ENCODE results near the gene GTF2A2. TPM values are rescaled to one million over a fixed set of nuclear protein-coding genes. Genes with fewer than 3 reads are reported as not detected.

Gene GTF2A2
- total RNA-seq, 1 donor from 2014 or later: 19.0 TPM

DNA sequence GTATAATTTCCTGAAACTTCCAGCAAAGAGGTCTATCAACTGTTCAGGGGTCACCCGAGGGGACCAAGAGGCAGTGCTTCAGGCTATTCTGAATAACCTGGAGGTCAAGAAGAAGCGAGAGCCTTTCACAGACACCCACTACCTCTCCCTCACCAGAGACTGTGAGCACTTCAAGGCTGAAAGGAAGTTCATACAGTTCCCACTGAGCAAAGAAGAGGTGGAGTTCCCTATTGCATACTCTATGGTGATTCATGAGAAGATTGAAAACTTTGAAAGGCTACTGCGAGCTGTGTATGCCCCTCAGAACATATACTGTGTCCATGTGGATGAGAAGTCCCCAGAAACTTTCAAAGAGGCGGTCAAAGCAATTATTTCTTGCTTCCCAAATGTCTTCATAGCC is 38.9 kb downstream of the GTF2A2 start:
- Histone ChIP-seq H3K27me3 (ENCODE audit: control insufficient read depth, insufficient read depth, low read length) (no peaks in the 10 kb centered on the region), H3K4me3 (ENCODE audit: low read depth, low read length) (no peak overlapping the region), H3K36me3 (ENCODE audit: control insufficient read depth, insufficient read depth, low read length) (no peaks in the 10 kb centered on the region)
- DNase-seq (ENCODE audit: low read depth): no peak
- FAIRE-seq: peak; percentile 62
- TF ChIP-seq, protein P1, sequence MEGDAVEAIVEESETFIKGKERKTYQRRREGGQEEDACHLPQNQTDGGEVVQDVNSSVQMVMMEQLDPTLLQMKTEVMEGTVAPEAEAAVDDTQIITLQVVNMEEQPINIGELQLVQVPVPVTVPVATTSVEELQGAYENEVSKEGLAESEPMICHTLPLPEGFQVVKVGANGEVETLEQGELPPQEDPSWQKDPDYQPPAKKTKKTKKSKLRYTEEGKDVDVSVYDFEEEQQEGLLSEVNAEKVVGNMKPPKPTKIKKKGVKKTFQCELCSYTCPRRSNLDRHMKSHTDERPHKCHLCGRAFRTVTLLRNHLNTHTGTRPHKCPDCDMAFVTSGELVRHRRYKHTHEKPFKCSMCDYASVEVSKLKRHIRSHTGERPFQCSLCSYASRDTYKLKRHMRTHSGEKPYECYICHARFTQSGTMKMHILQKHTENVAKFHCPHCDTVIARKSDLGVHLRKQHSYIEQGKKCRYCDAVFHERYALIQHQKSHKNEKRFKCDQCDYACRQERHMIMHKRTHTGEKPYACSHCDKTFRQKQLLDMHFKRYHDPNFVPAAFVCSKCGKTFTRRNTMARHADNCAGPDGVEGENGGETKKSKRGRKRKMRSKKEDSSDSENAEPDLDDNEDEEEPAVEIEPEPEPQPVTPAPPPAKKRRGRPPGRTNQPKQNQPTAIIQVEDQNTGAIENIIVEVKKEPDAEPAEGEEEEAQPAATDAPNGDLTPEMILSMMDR (IDR thresholded peaks at IDR 0.05; ENCODE audit: insufficient read depth, low read length, severe bottlenecking): no peak

DNA sequence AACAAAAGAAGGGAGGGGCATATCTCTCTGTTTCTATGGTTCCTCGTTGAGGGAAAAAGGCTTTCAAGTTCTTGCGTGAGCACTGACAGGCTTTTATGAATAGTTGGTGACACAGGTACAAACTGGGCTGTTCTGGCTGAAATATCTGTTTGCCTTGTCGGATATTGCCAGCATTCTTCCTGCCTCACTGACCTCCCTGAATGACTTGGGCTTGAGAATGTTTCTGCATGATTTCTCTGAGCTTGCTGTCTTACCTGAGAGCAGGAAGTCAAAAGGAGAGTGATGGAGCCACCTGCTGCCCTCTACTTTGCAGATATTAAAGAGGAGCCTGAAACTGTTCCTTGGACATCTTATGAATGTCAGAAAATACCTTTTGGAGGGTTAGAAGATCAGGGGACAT is 40.9 kb downstream of the GTF2A2 start:
- Histone ChIP-seq H3K4me3 (ENCODE audit: low read depth, low read length) (peak overlapping the region; percentile 11), H3K27me3 (ENCODE audit: control insufficient read depth, insufficient read depth, low read length) (no peaks in the 10 kb centered on the region), H3K36me3 (ENCODE audit: control insufficient read depth, insufficient read depth, low read length) (no peaks in the 10 kb centered on the region)
- TF ChIP-seq, protein P1 (IDR thresholded peaks at IDR 0.05; ENCODE audit: insufficient read depth, low read length, severe bottlenecking): peak; percentile 12
- FAIRE-seq: peak; percentile 7
- DNase-seq (ENCODE audit: low read depth): peak; percentile 25

DNA sequence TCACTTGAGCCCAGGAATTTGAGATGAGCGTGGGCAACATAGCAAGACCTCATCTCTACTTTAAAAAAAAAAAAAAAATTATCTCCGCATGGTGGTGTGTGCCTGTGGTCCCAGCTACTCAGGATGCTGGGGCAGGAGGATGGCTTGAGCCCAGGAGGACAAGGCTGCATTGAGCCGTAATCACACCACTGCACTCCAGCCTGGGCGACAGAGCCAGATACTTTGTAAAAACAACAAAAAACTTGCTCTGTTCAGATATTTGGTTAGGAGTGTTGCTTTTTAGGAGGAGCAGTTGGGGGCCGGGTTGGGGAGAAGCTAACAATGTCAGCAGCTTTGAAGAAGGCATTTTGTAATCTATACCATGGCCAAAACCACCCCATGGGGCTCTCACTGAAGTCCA is 41.7 kb downstream of the GTF2A2 start:
- TF ChIP-seq, protein P1 (IDR thresholded peaks at IDR 0.05; ENCODE audit: insufficient read depth, low read length, severe bottlenecking): no peak
- no peaks in the 10 kb centered on the region for H3K27me3 ChIP-seq (ENCODE audit: control insufficient read depth, insufficient read depth, low read length)
- H3K4me3 ChIP-seq (ENCODE audit: low read depth, low read length): no peak overlapping the region
- DNase-seq (ENCODE audit: low read depth) (no peak), FAIRE-seq (no peak)
- H3K36me3 ChIP-seq (ENCODE audit: control insufficient read depth, insufficient read depth, low read length): no peaks in the 10 kb centered on the region

DNA sequence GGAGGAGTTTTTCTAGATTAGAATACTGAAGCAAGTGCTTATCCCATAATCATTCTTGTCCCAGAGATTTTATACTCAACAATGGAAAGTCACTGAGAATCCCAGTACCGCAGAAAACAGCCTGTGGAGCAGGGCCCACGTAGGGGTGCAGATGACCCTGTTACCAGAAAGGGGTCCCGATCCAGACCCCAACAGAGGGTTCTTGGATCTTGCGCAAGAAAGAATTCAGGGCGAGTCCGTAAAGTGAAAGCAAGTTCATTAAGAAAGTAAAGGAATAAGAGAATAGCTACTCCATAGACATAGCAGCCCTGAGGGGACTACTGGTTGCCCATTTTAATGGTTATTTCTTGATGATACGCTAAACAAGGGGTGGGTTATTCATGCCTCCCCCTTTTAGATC is 43.2 kb downstream of the GTF2A2 start:
- FAIRE-seq: no peak
- H3K27me3 ChIP-seq (ENCODE audit: control insufficient read depth, insufficient read depth, low read length): no peaks in the 10 kb centered on the region
- no peak overlapping the region for H3K4me3 ChIP-seq (ENCODE audit: low read depth, low read length)
- no peaks in the 10 kb centered on the region for H3K36me3 ChIP-seq (ENCODE audit: control insufficient read depth, insufficient read depth, low read length)
- DNase-seq (ENCODE audit: low read depth): no peak
- TF ChIP-seq, protein P1 (IDR thresholded peaks at IDR 0.05; ENCODE audit: insufficient read depth, low read length, severe bottlenecking): no peak

DNA sequence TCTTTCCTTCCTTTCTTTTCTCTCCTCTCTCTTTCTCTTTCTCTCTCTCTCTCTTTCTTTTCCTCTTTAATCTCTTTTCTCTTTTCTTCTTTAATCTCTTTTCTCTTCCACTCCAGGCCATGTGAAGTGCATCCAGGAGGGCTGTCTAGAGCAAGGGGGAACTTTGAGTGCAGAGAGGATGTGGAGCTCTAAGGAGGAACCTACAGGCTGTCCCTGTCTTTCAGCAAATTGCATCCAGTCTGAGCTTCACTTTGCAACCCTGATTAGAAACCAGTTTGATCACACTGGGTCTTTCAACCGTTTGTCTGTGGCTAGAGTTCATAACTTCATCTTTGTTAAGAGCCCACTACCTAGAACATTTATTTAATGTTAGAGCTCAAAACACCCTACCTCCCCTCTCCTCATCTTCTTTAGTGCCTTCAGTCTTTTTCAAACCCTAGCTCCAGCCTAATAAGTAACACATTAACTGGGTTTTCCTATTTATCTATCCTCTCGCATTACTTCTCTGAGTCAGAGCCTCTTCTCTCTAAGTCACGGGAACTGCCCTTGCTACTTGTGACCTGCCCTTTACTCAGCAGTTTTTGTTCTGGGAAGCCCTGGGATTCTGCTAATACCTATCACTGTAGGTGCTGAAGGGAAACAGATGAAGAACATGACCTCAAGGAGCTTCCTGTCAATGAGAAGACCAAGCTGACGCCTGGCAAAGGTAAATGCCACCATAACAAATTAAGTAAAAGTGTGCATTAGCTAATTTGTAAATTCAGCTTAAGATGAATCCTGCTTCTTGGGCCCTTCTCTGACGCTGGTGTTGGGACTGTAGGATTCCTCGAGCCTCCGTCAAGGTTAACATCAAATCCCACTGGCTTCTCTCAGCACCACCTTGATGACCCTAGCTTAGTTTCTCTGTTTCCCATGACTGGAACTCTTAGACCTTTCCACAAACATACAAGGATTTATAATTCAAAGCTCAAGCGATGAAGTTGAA is 45.7 kb downstream of the GTF2A2 start, which contains the start of gene GCNT3:
GCNT3 (plus strand) TSS at position 508 of the 985 bp plus-strand sequence. CDS start 6,456 bp downstream, outside the sequence.
- TF ChIP-seq, protein P1 (IDR thresholded peaks at IDR 0.05; ENCODE audit: insufficient read depth, low read length, severe bottlenecking): no peak
- Histone ChIP-seq H3K4me3 (ENCODE audit: low read depth, low read length) (no peak within 1 kb of the TSS), H3K27me3 (ENCODE audit: control insufficient read depth, insufficient read depth, low read length) (no peaks in the 10 kb centered on the region), H3K36me3 (ENCODE audit: control insufficient read depth, insufficient read depth, low read length) (no peaks in the 10 kb centered on the region)
- FAIRE-seq: peak; percentile 79
- peak; percentile 83 for DNase-seq (ENCODE audit: low read depth)
